Osteocyte (in vitro differentiated cells): Measurements from ENCODE around the gene PRPF19. TPM values are rescaled to one million over a fixed set of nuclear protein-coding genes. Genes with fewer than 3 reads are reported as not detected.
A peak's percentile ranks its signal among the peaks of the same experiment; 100 is the strongest.

Experiments
- DNase-seq: peaks from one replicate; pipeline ENCODE4 v3.0.0; 2021; ENCODE audit warnings: mixed read lengths; ENCODE audit not compliant: unreplicated experiment; ENCODE audit errors: extremely low spot score
- H3K27ac Mint-ChIP-seq: one replicate; pipeline ENCODE4 v1.8.0; 2021; ENCODE audit warnings: mild to moderate bottlenecking, mixed read lengths; ENCODE audit not compliant: unreplicated experiment
- H3K27me3 Mint-ChIP-seq: one replicate; pipeline ENCODE4 v1.8.0; 2021; ENCODE audit warnings: mixed read lengths; ENCODE audit not compliant: unreplicated experiment
- H3K36me3 Mint-ChIP-seq: one replicate; pipeline ENCODE4 v1.8.0; 2021; ENCODE audit warnings: mixed read lengths; ENCODE audit not compliant: unreplicated experiment
- H3K4me1 Mint-ChIP-seq: one replicate; pipeline ENCODE4 v1.8.0; 2021; ENCODE audit warnings: mixed read lengths; ENCODE audit not compliant: unreplicated experiment
- H3K4me3 Mint-ChIP-seq: one replicate; pipeline ENCODE4 v1.8.0; 2021; ENCODE audit warnings: mild to moderate bottlenecking, moderate library complexity, mixed read lengths; ENCODE audit not compliant: unreplicated experiment
- H3K9me3 Mint-ChIP-seq: one replicate; pipeline ENCODE4 v1.8.0; 2021; ENCODE audit warnings: mixed read lengths; ENCODE audit not compliant: unreplicated experiment
- long read RNA-seq: library from polyadenylated mRNA; unstranded; transcript quantifications from one replicate; pipeline ENCODE4 v2.0.0, GENCODE V29; 2021
- total RNA-seq: library from RNA; stranded (reverse); gene quantifications from 2 replicates; pipeline ENCODE4 v1.2.1, GENCODE V29; 2021
- TF ChIP-seq, protein P1 (sequence below): fragments of 200-600 bp; sonication (generic); IDR thresholded peaks from 2 replicates; pipeline ENCODE4 v1.5.0; 2021; ENCODE audit warnings: antibody characterized with exemption, mild to moderate bottlenecking, moderate library complexity

The PRPF19 gene
- total RNA-seq: 78.0 and 78.2 TPM in 2 replicates
- long read RNA-seq, partial matches to known transcripts: 1 of 1 reads
- long read RNA-seq, other reads (novel, unspliced or antisense): 0 of 1 reads

DNA sequence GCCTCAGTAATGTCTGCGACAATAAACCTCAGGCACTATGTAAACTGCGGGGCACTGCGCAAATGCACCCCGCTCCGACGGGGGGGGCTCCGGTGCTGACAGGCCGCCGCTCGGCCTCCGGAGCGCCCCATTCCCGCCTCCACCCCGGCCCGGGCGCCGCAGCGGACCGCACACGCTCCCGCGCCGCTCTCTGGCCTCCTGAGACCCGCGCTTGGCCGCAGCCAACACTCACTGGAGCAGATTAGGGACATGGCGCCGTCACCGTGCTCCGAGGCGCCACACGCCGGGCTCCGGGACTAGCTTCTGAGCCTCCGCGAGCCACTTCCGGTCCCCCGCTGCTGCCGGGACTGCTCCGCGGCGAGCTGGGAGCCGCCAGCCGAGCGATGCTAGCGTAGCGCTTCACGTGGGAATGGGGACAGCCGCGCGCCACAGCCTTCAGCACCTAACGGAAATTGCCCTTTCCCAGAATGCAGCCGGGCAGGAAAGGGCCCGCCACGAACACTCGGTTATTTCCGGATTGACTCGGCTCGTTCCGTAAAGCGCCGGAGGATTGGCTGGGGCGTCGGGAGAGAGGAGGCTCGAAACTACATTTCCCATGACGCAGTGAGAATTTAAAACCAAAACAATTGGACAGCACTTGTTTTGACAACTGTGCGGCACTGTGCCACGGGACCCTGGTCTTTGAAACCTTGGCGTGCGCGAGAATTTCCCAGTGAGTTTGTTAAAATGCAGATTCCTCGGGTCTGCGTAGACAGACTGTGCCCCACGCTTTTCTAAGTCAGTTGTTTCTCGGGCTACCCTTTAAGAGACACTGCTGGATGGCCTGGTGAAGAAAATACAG is at the start of gene PRPF19:
TSS of gene PRPF19 (minus strand) at position 454 of the 841 bp plus-strand sequence. CDS start at position 251, 203 bp downstream.
- H3K36me3 Mint-ChIP-seq: peaks cover 4% of the 10 kb centered on the region
- peak within 1 kb of the TSS; percentile 89 for H3K4me3 Mint-ChIP-seq
- H3K9me3 Mint-ChIP-seq: no peaks in the 10 kb centered on the region
- peaks cover 26% of the 10 kb centered on the region for H3K4me1 Mint-ChIP-seq
- peak; percentile 99 for DNase-seq
- peak within 1 kb of the TSS; percentile 93 for H3K27ac Mint-ChIP-seq
- TF ChIP-seq, protein P1, sequence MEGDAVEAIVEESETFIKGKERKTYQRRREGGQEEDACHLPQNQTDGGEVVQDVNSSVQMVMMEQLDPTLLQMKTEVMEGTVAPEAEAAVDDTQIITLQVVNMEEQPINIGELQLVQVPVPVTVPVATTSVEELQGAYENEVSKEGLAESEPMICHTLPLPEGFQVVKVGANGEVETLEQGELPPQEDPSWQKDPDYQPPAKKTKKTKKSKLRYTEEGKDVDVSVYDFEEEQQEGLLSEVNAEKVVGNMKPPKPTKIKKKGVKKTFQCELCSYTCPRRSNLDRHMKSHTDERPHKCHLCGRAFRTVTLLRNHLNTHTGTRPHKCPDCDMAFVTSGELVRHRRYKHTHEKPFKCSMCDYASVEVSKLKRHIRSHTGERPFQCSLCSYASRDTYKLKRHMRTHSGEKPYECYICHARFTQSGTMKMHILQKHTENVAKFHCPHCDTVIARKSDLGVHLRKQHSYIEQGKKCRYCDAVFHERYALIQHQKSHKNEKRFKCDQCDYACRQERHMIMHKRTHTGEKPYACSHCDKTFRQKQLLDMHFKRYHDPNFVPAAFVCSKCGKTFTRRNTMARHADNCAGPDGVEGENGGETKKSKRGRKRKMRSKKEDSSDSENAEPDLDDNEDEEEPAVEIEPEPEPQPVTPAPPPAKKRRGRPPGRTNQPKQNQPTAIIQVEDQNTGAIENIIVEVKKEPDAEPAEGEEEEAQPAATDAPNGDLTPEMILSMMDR: no peak
- H3K27me3 Mint-ChIP-seq: peaks cover 18% of the 10 kb centered on the region

DNA sequence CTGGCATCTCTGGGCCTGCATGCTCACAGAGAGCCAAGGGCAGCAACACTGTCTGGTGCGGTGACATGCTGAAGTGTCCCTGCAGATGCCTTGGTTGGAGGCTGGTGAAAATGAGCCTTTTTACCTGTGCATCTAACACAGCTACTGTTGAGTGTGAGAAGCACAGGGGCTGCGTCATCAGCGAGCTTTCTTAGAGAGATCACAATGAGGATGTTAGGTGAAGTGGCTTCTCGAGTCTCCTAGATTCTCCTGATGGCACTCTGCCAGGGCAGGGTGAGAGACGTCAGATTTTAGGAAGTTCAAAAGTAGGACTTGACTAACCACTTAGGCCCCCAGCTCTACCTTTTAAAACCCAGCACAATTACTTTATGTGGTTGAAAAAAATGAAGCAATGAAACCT is 49.2 kb upstream of the PRPF19 start:
- TF ChIP-seq, protein P1: no peak
- no peak for DNase-seq
- no peaks in the 10 kb centered on the region for H3K36me3 Mint-ChIP-seq
- H3K4me1 Mint-ChIP-seq: peaks cover 20% of the 10 kb centered on the region
- H3K27ac Mint-ChIP-seq: no peak overlapping the region
- no peaks in the 10 kb centered on the region for H3K9me3 Mint-ChIP-seq
- no peak overlapping the region for H3K4me3 Mint-ChIP-seq
- no peaks in the 10 kb centered on the region for H3K27me3 Mint-ChIP-seq

- Mint-ChIP-seq H3K9me3 (no peaks in the 10 kb centered on the region), H3K4me3 (no peak overlapping the region), H3K36me3 (no peaks in the 10 kb centered on the region), H3K27ac (no peak overlapping the region), H3K27me3 (no peaks in the 10 kb centered on the region), H3K4me1 (peaks cover 21% of the 10 kb centered on the region)
- TF ChIP-seq, protein P1: no peak
- DNase-seq: no peak
Observed at GRCh38 chr11:60954421-60954820, 48.0 kb upstream of the PRPF19 start.

GRCh38 chr11:60953781-60954180 is 47.4 kb upstream of the PRPF19 start:
- Mint-ChIP-seq H3K4me1 (peaks cover 17% of the 10 kb centered on the region), H3K27ac (no peak overlapping the region), H3K27me3 (no peaks in the 10 kb centered on the region)

GRCh38 chr11:60952742-60953170 is 46.4 kb upstream of the PRPF19 start:
- Mint-ChIP-seq H3K4me3 (peak overlapping the region; percentile 72), H3K36me3 (no peaks in the 10 kb centered on the region), H3K27me3 (no peaks in the 10 kb centered on the region), H3K4me1 (peaks cover 17% of the 10 kb centered on the region), H3K27ac (peak overlapping the region; percentile 88), H3K9me3 (no peaks in the 10 kb centered on the region)
- no peak for DNase-seq
- TF ChIP-seq, protein P1: no peak

More at GRCh38 chr11:60953781-60954180, 47.4 kb upstream of the PRPF19 start:
- TF ChIP-seq, protein P1: no peak
- no peaks in the 10 kb centered on the region for H3K36me3 Mint-ChIP-seq
- no peaks in the 10 kb centered on the region for H3K9me3 Mint-ChIP-seq
- no peak for DNase-seq
- H3K4me3 Mint-ChIP-seq: no peak overlapping the region
